ENCODE results near the gene PSMG4.

PSMG4 gene

DNA sequence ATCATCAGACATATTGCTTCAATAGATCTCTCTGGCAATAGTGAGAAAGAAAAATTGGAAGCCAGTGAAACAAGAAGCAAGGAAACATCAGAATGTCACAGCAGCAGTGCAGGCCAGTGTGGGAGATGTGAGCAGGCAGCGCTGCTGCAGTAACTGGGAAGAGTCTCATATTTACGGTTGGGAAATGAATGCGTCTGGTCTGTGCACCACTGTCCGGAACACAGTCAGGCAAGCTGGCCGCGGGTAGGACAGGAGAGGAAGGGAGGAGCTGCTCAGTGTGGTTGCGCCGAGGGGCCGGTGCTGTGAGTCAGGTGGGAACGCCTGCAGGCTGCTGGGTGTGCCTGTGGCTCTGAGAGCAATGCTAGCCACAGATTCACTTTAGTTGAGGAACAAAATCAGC is 6.4 kb upstream of the PSMG4 start:
- peak; percentile 72 for TF ChIP-seq FOXP2 (optimal IDR thresholded peaks at IDR 0.05; ENCODE audit: borderline replicate concordance, extremely low read depth, extremely low read length, insufficient read depth)
- TF ChIP-seq SIN3A (IDR thresholded peaks at IDR 0.05; ENCODE audit: borderline replicate concordance, insufficient read depth, low read length) = no peak

DNA sequence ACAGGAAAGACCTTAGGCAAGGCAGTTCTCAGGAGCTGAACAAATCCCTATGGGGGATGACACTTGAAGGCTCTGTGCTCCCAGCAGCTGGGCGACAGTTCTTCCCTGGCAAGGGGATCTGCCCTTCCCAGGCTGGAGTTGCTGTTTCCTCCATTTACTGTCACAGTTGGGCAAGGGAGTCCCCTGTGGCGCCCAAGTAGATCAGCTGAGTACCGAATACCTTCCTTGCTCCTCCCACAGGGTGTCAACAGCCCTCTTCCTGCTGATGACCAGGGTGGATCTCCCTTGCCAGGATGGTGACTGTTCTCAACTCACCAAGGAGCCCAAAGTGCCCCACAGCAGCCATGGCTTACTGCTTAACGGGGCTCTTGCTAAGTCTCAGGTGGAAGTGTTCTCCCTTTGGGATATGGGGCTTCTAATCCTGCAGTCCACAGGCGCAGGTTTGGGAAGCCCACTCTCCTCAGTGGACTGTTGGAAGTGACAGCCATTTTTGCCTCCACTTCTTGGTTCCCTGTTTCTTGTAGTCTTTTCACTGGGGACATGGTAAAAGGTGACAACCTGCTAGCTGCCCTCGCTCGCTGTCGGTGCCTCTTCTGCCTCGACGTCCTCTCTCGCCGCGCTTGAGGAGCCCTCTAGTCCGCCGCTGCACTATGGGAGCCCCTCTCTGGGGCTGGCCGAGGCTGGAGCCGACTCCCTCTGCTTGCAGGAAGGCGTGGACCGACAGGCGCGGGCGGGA is 5.7 kb upstream of the PSMG4 start:
- TF ChIP-seq POLR2AphosphoS5 (IDR thresholded peaks at IDR 0.05; ENCODE audit: low read depth, low read length) = no peak
- TF ChIP-seq, protein P1, sequence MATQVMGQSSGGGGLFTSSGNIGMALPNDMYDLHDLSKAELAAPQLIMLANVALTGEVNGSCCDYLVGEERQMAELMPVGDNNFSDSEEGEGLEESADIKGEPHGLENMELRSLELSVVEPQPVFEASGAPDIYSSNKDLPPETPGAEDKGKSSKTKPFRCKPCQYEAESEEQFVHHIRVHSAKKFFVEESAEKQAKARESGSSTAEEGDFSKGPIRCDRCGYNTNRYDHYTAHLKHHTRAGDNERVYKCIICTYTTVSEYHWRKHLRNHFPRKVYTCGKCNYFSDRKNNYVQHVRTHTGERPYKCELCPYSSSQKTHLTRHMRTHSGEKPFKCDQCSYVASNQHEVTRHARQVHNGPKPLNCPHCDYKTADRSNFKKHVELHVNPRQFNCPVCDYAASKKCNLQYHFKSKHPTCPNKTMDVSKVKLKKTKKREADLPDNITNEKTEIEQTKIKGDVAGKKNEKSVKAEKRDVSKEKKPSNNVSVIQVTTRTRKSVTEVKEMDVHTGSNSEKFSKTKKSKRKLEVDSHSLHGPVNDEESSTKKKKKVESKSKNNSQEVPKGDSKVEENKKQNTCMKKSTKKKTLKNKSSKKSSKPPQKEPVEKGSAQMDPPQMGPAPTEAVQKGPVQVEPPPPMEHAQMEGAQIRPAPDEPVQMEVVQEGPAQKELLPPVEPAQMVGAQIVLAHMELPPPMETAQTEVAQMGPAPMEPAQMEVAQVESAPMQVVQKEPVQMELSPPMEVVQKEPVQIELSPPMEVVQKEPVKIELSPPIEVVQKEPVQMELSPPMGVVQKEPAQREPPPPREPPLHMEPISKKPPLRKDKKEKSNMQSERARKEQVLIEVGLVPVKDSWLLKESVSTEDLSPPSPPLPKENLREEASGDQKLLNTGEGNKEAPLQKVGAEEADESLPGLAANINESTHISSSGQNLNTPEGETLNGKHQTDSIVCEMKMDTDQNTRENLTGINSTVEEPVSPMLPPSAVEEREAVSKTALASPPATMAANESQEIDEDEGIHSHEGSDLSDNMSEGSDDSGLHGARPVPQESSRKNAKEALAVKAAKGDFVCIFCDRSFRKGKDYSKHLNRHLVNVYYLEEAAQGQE (IDR thresholded peaks at IDR 0.05; ENCODE audit: insufficient read depth in 1 of 2, low read depth in 2 of 2, low read length in 2 of 2) = no peak

DNA sequence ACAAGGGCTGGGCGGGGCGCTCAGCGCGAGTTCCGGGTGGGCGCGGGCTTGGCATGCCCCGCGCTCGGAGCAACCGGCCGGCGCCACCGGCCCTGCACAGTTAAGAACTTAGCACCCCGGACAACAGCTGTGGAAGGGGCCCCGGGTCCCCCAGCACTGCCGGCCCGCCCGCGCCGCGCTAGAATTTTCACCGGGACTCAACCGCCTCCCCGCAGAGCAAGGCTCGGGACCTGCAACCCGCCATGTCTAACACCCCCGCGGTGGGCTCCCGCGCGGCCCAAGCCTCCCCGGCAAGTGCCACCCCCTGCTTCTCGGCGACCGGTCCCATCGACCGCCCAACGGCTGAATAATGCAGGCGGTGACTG is 5.2 kb upstream of the PSMG4 start:
- TF ChIP-seq SIN3A (IDR thresholded peaks at IDR 0.05; ENCODE audit: borderline replicate concordance, insufficient read depth, low read length) (no peak), FOXP2 (optimal IDR thresholded peaks at IDR 0.05; ENCODE audit: borderline replicate concordance, extremely low read depth, extremely low read length, insufficient read depth) (no peak), TAF1 (IDR thresholded peaks at IDR 0.05; ENCODE audit: borderline replicate concordance, insufficient read depth, low read length) (no peak), POLR2AphosphoS5 (IDR thresholded peaks at IDR 0.05; ENCODE audit: low read depth, low read length) (no peak)
- TF ChIP-seq, protein P1 (IDR thresholded peaks at IDR 0.05; ENCODE audit: insufficient read depth in 1 of 2, low read depth in 2 of 2, low read length in 2 of 2) = no peak

DNA sequence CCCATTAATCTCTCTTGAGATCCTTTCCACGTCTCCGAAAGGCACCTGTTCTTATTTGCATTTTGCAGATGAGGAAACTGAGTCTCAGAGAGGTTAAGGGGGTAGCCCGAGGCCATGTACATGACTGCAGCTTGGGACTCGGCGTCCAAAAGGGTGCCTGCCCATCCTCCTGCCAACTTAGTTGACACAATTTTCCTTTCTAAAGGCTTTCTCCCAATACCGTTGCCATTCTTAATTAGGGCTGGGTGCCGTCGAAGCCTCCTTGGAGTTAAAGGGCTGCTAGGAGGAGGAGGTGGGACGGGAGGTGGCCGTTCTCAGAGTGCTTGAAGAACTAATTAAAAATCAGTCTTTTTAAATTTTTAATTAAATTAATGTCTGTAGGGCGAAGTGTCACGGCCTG is 546 bp upstream of the PSMG4 start:
- TF ChIP-seq TAF1 (IDR thresholded peaks at IDR 0.05; ENCODE audit: borderline replicate concordance, insufficient read depth, low read length) (peak; percentile 1; the same call in 1 of the 2 replicates), FOXP2 (optimal IDR thresholded peaks at IDR 0.05; ENCODE audit: borderline replicate concordance, extremely low read depth, extremely low read length, insufficient read depth) (no peak), SIN3A (IDR thresholded peaks at IDR 0.05; ENCODE audit: borderline replicate concordance, insufficient read depth, low read length) (no peak), POLR2AphosphoS5 (IDR thresholded peaks at IDR 0.05; ENCODE audit: low read depth, low read length) (no peak)

DNA sequence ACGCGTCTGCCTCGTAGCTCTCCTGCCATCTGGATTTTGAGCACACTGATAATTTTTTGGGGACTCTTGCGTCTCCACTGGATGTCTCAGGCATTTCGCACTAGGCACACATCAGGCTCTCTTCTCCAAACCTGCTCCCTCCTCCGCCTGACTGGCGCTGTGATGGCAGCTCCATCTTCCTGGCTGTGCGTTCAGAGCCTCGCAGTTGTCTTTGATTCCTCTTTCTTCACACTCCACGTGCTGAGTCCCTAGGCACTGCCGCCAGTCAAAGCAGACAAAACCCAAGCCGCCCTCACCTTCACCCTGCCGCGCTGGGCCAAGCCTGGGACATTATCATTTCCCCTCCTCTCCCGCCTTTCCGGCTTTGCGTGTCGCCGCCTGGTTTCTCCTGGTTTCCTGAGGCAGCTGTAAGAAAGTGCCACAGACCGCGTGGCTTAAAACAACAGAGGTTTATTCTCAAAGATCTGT is 778 bp downstream of the PSMG4 start:
- no peak; the same call in none of the 2 replicates for TF ChIP-seq POLR2AphosphoS5 (IDR thresholded peaks at IDR 0.05; ENCODE audit: low read depth, low read length)
- peak; percentile 73; the same call in 1 of the 2 replicates for TF ChIP-seq TAF1 (IDR thresholded peaks at IDR 0.05; ENCODE audit: borderline replicate concordance, insufficient read depth, low read length)
- TF ChIP-seq, protein P1 (IDR thresholded peaks at IDR 0.05; ENCODE audit: insufficient read depth in 1 of 2, low read depth in 2 of 2, low read length in 2 of 2) = no peak
- no peak for TF ChIP-seq FOXP2 (optimal IDR thresholded peaks at IDR 0.05; ENCODE audit: borderline replicate concordance, extremely low read depth, extremely low read length, insufficient read depth)
- TF ChIP-seq SIN3A (IDR thresholded peaks at IDR 0.05; ENCODE audit: borderline replicate concordance, insufficient read depth, low read length) = peak; percentile 81; the same call in 1 of the 2 replicates

DNA sequence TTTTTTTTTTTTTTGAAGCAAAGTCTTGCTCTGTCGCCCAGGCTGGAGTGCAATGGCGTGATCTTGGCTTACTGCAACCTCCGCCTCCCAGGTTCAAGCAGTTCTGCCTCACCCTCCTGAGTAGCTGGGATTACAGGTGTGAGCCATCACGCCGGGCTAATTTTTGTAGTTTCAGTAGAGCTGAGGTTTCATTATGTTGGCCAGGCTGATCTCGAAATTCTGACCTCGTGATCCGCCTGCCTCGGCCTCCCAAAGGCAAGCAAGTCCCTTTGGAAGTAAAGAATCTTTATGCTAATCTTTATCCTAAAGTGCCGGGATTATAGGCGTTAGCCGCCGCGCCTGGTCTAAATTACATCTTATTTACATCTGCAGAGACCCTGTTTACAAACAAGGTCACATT is 1.5 kb downstream of the PSMG4 start:
- no peak for TF ChIP-seq SIN3A (IDR thresholded peaks at IDR 0.05; ENCODE audit: borderline replicate concordance, insufficient read depth, low read length)
- no peak for TF ChIP-seq FOXP2 (optimal IDR thresholded peaks at IDR 0.05; ENCODE audit: borderline replicate concordance, extremely low read depth, extremely low read length, insufficient read depth)

Data from PFSK-1 (cell line).